ENCODE results near the gene KIFC1.

DNA sequence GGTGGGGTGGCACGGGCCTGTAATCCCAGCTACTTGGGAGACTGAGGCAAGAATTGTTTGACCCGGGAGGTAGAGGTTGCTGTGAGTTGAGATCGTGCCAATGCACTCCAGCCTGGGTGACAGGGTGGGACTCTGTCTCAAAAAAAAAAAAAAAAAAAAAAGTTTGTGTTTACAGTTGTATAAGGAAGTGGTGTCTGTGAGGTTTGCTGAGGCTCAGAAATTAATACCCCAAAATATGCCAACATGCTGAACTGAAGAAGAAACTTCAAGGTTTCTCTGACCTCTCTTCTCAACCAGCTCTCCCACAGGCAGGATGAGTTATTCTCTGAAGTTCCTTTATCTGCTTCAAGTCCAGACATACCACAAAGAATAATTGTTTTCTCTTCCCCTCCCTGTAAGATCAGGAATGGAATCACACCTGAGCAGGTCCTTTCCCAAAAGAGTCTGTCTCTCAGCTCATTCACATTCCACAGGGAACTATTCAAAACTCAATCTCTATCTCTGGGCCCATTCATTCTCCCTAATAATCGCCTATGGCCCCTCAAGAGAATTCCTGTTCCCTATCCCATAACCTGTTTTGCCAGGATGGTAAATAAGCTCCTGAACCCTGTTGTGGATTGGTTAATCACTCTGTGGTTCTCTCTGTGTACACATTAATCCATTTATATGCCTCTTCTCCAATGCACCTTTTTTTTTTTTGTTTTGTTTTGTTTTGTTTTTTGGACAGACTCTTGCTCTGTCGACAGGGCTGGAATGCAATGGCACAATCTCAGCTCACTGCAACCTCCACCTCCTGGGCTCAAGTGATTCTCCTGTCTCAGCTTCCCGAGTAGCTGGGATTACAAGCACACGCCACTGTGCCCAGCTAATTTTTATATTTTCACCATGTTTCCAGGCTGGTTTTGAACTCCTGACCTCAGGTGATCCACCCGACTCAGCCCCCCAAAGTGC is 17.4 kb upstream of the KIFC1 start:
- TF ChIP-seq, protein P1, sequence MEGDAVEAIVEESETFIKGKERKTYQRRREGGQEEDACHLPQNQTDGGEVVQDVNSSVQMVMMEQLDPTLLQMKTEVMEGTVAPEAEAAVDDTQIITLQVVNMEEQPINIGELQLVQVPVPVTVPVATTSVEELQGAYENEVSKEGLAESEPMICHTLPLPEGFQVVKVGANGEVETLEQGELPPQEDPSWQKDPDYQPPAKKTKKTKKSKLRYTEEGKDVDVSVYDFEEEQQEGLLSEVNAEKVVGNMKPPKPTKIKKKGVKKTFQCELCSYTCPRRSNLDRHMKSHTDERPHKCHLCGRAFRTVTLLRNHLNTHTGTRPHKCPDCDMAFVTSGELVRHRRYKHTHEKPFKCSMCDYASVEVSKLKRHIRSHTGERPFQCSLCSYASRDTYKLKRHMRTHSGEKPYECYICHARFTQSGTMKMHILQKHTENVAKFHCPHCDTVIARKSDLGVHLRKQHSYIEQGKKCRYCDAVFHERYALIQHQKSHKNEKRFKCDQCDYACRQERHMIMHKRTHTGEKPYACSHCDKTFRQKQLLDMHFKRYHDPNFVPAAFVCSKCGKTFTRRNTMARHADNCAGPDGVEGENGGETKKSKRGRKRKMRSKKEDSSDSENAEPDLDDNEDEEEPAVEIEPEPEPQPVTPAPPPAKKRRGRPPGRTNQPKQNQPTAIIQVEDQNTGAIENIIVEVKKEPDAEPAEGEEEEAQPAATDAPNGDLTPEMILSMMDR (IDR thresholded peaks at IDR 0.05 in 4 of 5, conservative IDR thresholded peaks at IDR 0.05 in 1 of 5) = no peak
- no peak for TF ChIP-seq POLR2A (IDR thresholded peaks at IDR 0.05)

All from gastrocnemius medialis (tissue), 4 donors.